ENCODE results near the gene SDK1. TPM values are rescaled to one million over a fixed set of nuclear protein-coding genes. Genes with fewer than 3 reads are reported as not detected.

Gene SDK1
- total RNA-seq, 1 donor from 2014 or later, result 0.26 TPM

- DNase-seq (ENCODE audit: low read depth), result no peak
- FAIRE-seq, result no peak
- no peak overlapping the region for H3K4me3 ChIP-seq (ENCODE audit: low read depth, low read length)
- no peaks in the 10 kb centered on the region for H3K27me3 ChIP-seq (ENCODE audit: control insufficient read depth, insufficient read depth, low read length)
- no peak for TF ChIP-seq CTCF (IDR thresholded peaks at IDR 0.05; ENCODE audit: insufficient read depth, low read length, severe bottlenecking)
- no peaks in the 10 kb centered on the region for H3K36me3 ChIP-seq (ENCODE audit: control insufficient read depth, insufficient read depth, low read length)
These were observed 354.6 kb downstream of the SDK1 start for GRCh38 chr7:3655635-3656034.

GRCh38 chr7:3657206-3657605, 356.2 kb downstream of the SDK1 start:
- TF ChIP-seq CTCF (IDR thresholded peaks at IDR 0.05; ENCODE audit: insufficient read depth, low read length, severe bottlenecking), result no peak
- Histone ChIP-seq H3K36me3 (ENCODE audit: control insufficient read depth, insufficient read depth, low read length) (no peaks in the 10 kb centered on the region), H3K27me3 (ENCODE audit: control insufficient read depth, insufficient read depth, low read length) (no peaks in the 10 kb centered on the region), H3K4me3 (ENCODE audit: low read depth, low read length) (no peak overlapping the region)
- peak; percentile 75 for FAIRE-seq
- DNase-seq (ENCODE audit: low read depth), result no peak

GRCh38 chr7:3668743-3669142, 367.7 kb downstream of the SDK1 start:
- no peaks in the 10 kb centered on the region for H3K36me3 ChIP-seq (ENCODE audit: control insufficient read depth, insufficient read depth, low read length)
- no peak for DNase-seq (ENCODE audit: low read depth)
- no peak for FAIRE-seq

GRCh38 chr7:3670898-3671297, 369.8 kb downstream of the SDK1 start:
- H3K27me3 ChIP-seq (ENCODE audit: control insufficient read depth, insufficient read depth, low read length), result no peaks in the 10 kb centered on the region
- DNase-seq (ENCODE audit: low read depth) (no peak), FAIRE-seq (no peak)
- TF ChIP-seq CTCF (IDR thresholded peaks at IDR 0.05; ENCODE audit: insufficient read depth, low read length, severe bottlenecking), result no peak
- no peaks in the 10 kb centered on the region for H3K36me3 ChIP-seq (ENCODE audit: control insufficient read depth, insufficient read depth, low read length)
- no peak overlapping the region for H3K4me3 ChIP-seq (ENCODE audit: low read depth, low read length)

More at GRCh38 chr7:3668743-3669142, 367.7 kb downstream of the SDK1 start:
- H3K4me3 ChIP-seq (ENCODE audit: low read depth, low read length), result no peak overlapping the region
- TF ChIP-seq CTCF (IDR thresholded peaks at IDR 0.05; ENCODE audit: insufficient read depth, low read length, severe bottlenecking), result no peak
- no peaks in the 10 kb centered on the region for H3K27me3 ChIP-seq (ENCODE audit: control insufficient read depth, insufficient read depth, low read length)

- DNase-seq (ENCODE audit: low read depth), result peak; percentile 13
- FAIRE-seq, result no peak
These were observed 372.5 kb downstream of the SDK1 start for GRCh38 chr7:3673524-3673923.

More at GRCh38 chr7:3673524-3673923, 372.5 kb downstream of the SDK1 start:
- peak; percentile 34 for TF ChIP-seq CTCF (IDR thresholded peaks at IDR 0.05; ENCODE audit: insufficient read depth, low read length, severe bottlenecking)
- H3K27me3 ChIP-seq (ENCODE audit: control insufficient read depth, insufficient read depth, low read length), result no peaks in the 10 kb centered on the region
- no peaks in the 10 kb centered on the region for H3K36me3 ChIP-seq (ENCODE audit: control insufficient read depth, insufficient read depth, low read length)
- H3K4me3 ChIP-seq (ENCODE audit: low read depth, low read length), result no peak overlapping the region
